Measurements from ENCODE around the gene KIF1B.

Gene KIF1B

GRCh38 chr1:10306435-10306834, 96.1 kb downstream of the KIF1B start:
- Histone ChIP-seq H3K9ac (ENCODE audit: low read length) (no peak overlapping the region), H3K4me3 (ENCODE audit: insufficient read depth, low read length, poor library complexity, severe bottlenecking) (no peak overlapping the region), H2AFZ (ENCODE audit: low read depth, low read length, severe bottlenecking) (no peak overlapping the region), H3F3A (ENCODE audit: insufficient read depth) (no peaks in the 10 kb centered on the region), H3K4me2 (ENCODE audit: low read depth, low read length, poor library complexity, severe bottlenecking) (no peak overlapping the region), H3K27ac (ENCODE audit: low read depth, low read length) (no peak overlapping the region), H3K27me3 (ENCODE audit: low read length) (no peaks in the 10 kb centered on the region), H3K79me2 (ENCODE audit: insufficient read depth, low read length) (no peaks in the 10 kb centered on the region), H3K9me2 (replicated peaks; ENCODE audit: insufficient read depth, low read length) (no peaks in the 10 kb centered on the region), H3K36me3 (ENCODE audit: low read length) (no peaks in the 10 kb centered on the region), H4K20me1 (ENCODE audit: low read depth, low read length) (no peaks in the 10 kb centered on the region), H3K9me3 (ENCODE audit: insufficient read depth, low read length) (no peaks in the 10 kb centered on the region)
- TF ChIP-seq EZH2phosphoT487 (conservative IDR thresholded peaks at IDR 0.05; ENCODE audit: low read length) (no peak), CTCF (IDR thresholded peaks at IDR 0.05; ENCODE audit: insufficient read depth, low read length, poor library complexity, severe bottlenecking) (no peak)

GRCh38 chr1:10308001-10308400, 97.6 kb downstream of the KIF1B start:
- TF ChIP-seq CTCF (IDR thresholded peaks at IDR 0.05; ENCODE audit: insufficient read depth, low read length, poor library complexity, severe bottlenecking) (no peak), EZH2phosphoT487 (conservative IDR thresholded peaks at IDR 0.05; ENCODE audit: low read length) (no peak)
- Histone ChIP-seq H4K20me1 (ENCODE audit: low read depth, low read length) (no peaks in the 10 kb centered on the region), H3F3A (ENCODE audit: insufficient read depth) (no peaks in the 10 kb centered on the region), H3K9me3 (ENCODE audit: insufficient read depth, low read length) (no peaks in the 10 kb centered on the region), H3K9ac (ENCODE audit: low read length) (no peak overlapping the region), H3K36me3 (ENCODE audit: low read length) (no peaks in the 10 kb centered on the region), H3K4me3 (ENCODE audit: insufficient read depth, low read length, poor library complexity, severe bottlenecking) (no peak overlapping the region), H3K27ac (ENCODE audit: low read depth, low read length) (no peak overlapping the region), H3K79me2 (ENCODE audit: insufficient read depth, low read length) (no peaks in the 10 kb centered on the region), H3K4me2 (ENCODE audit: low read depth, low read length, poor library complexity, severe bottlenecking) (no peak overlapping the region), H3K9me2 (replicated peaks; ENCODE audit: insufficient read depth, low read length) (no peaks in the 10 kb centered on the region), H3K27me3 (ENCODE audit: low read length) (no peaks in the 10 kb centered on the region), H2AFZ (ENCODE audit: low read depth, low read length, severe bottlenecking) (no peak overlapping the region)

- no peaks in the 10 kb centered on the region for H3K79me2 ChIP-seq (ENCODE audit: insufficient read depth, low read length)
- H2AFZ ChIP-seq (ENCODE audit: low read depth, low read length, severe bottlenecking): no peak overlapping the region
- no peaks in the 10 kb centered on the region for H3K36me3 ChIP-seq (ENCODE audit: low read length)
- H3K27ac ChIP-seq (ENCODE audit: low read depth, low read length): no peak overlapping the region
- TF ChIP-seq EZH2phosphoT487 (conservative IDR thresholded peaks at IDR 0.05; ENCODE audit: low read length) (no peak), CTCF (IDR thresholded peaks at IDR 0.05; ENCODE audit: insufficient read depth, low read length, poor library complexity, severe bottlenecking) (no peak)
- H3K9me3 ChIP-seq (ENCODE audit: insufficient read depth, low read length): no peaks in the 10 kb centered on the region
- no peaks in the 10 kb centered on the region for H3K27me3 ChIP-seq (ENCODE audit: low read length)
- H3K9me2 ChIP-seq (replicated peaks; ENCODE audit: insufficient read depth, low read length): no peaks in the 10 kb centered on the region
- H3K4me3 ChIP-seq (ENCODE audit: insufficient read depth, low read length, poor library complexity, severe bottlenecking): no peak overlapping the region
- no peaks in the 10 kb centered on the region for H3F3A ChIP-seq (ENCODE audit: insufficient read depth)
- no peak overlapping the region for H3K4me2 ChIP-seq (ENCODE audit: low read depth, low read length, poor library complexity, severe bottlenecking)
- no peaks in the 10 kb centered on the region for H4K20me1 ChIP-seq (ENCODE audit: low read depth, low read length)
- H3K9ac ChIP-seq (ENCODE audit: low read length): no peak overlapping the region
Observed at GRCh38 chr1:10309243-10310011, 99.1 kb downstream of the KIF1B start.
